Activated CD4-positive, CD25-positive, alpha-beta regulatory T cell treated with anti-CD3 and anti-CD28 coated beads, Interleukin-2, amount 50 U/mL, for 16 hours (primary cell): ENCODE results near the gene MT3.
A peak's percentile ranks its signal among the peaks of the same experiment; 100 is the strongest.

Source experiments
- DNase-seq: peaks from one replicate; pipeline ENCODE4 v3.0.0-alpha.2; 2020; ENCODE audit warnings: low read depth, low spot score

Gene MT3

GRCh38 chr16:56589141-56590039 lies at the start of gene MT3:
MT3 (plus strand) TSS chr16:56589528; CDS start chr16:56589591, 63 bp downstream.
- no peak for DNase-seq

GRCh38 chr16:56539656-56540055 lies 49.7 kb upstream of the MT3 start:
- no peak for DNase-seq

- DNase-seq: no peak
Measured at GRCh38 chr16:56542039-56542438, 47.3 kb upstream of the MT3 start.

DNA sequence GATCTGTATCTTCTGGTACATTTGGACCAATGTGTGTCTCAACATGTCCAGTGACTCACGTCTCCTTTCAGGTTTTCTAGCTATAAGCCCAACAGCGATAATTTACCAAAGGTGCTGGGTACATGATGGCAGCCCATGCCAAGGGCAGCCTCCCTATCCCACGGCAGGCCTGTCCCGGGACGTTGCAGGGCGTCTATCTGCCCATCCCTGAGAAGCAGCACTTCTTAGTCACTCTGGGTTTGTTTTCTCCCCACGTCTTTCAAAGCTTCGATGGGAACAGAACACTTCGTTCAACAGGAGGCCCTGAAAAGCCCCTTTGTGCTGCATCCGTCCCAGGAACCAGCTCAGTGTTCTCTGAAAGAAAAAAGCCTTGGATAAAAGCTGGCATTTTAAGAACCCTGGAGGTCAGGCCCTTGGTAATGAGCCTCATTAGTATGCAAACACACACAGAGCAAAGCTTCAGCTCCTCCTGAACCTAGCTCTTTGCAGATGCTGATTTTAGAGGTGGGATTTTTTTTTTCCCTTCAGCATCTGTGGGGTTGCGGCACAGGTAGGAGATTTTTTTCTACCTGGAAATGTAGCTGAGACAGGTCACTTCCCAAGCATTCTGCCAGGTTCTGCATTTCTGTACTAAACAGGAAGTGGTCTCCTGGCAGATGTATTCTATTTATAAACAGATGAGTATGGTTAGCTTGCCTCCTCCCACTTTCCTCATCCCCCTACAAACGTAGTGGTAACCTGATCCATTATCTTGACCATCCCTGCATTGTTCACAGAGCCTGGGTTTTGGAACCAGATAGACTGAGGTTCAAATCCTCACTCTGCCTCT lies 42.0 kb upstream of the MT3 start:
- DNase-seq: no peak

- no peak for DNase-seq
Measured at GRCh38 chr16:56547949-56548567, 41.3 kb upstream of the MT3 start.

GRCh38 chr16:56549161-56549560 lies 40.2 kb upstream of the MT3 start:
- no peak for DNase-seq

- DNase-seq: no peak
Measured at GRCh38 chr16:56549744-56550385, 39.5 kb upstream of the MT3 start.

DNA sequence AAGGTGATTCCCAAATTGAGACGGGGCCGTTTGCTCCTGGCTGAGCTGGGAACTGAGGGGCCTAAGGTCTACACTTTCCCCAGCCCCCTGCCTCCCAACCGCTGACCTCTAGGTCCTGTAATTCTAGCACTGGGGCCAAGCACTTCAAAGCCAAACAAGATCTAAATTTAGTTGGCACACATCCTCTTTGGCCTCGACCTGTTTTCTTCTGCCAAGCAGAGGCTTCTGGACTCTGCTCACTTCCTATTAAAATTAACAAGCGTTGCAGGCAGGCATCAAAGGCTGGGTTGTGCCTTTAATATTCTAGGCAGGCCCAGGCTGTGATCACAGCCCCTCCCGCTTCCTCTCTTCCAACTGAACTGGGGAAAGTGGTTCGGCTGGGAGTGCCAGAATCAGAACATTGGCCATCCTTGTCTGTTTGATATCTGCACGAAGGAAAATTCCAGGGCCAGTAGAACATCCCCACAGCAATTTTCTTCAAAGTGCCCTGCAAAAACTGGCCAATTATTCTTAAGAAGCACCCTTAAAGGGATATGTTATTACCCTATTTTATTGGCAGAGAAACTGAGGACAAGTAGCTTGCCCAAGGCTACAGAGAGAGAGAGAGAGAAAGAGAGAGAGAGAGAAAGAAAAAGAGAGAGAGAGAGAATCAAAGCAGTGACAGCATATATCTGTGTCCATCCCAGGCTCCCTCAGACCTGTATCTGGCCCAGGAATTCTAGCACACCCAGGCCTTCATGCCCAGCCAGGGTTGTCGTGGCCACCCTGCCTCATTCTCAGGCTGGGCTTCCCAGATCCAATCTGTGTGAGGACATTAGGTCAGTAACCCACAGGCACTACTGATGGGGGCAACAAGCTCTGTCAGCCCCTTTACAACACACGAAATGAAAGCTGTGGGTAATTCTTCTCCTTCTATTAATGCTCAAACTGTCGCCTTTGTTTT lies 37.3 kb upstream of the MT3 start:
- no peak for DNase-seq

DNA sequence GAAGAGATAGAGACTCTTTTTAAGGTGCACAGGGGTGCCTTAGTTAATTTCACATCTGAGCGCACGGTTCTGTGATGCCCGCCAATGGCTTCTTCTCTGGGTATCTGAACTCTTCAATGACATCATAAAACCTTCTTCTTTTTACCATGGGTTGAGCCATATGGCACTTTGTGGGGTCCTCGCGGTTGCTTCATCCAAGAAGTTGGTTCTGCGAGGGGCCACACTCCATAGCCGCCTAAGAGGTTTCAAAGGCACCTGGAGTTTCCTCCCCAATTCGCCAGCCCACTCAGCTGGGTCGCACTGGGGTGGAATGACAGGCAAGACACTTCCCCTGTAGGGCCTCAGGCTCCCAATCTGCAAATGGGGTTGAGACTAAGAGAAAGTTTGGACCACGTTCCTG lies 34.9 kb upstream of the MT3 start:
- DNase-seq: no peak

- DNase-seq: no peak
Measured at GRCh38 chr16:56558024-56558747, 31.1 kb upstream of the MT3 start.

- DNase-seq: no peak
Measured at GRCh38 chr16:56559109-56559508, 30.2 kb upstream of the MT3 start.

DNA sequence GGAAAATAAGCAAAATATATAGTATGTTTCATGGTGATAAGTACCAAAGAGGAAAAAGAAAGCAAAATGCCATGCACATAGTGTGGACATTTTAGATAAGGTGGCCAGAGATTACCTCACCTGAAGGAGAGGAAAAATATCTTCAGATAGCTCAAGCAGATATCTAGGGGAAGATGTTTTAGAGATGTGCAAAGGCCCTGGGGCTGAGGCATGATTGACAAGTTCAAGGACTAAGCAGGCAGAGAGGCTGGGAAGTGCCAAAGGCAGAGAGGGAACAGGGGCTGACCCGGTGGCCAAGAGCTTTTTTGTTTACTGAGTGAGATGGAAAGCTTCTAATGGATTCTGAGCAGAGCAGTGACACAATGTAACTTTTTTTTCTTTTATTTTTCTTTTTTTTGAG lies 28.9 kb upstream of the MT3 start:
- no peak for DNase-seq

- DNase-seq: no peak
Measured at GRCh38 chr16:56561126-56561525, 28.2 kb upstream of the MT3 start.

- DNase-seq: no peak
Measured at GRCh38 chr16:56564793-56565477, 24.4 kb upstream of the MT3 start, which contains the start of gene MT4. MT4 (plus strand) TSS chr16:56565073; CDS start chr16:56565129, 56 bp downstream.

- DNase-seq: no peak
Measured at GRCh38 chr16:56569971-56570370, 19.4 kb upstream of the MT3 start.

- no peak for DNase-seq
Measured at GRCh38 chr16:56571525-56571924, 17.8 kb upstream of the MT3 start.

- DNase-seq: no peak
Measured at GRCh38 chr16:56574625-56575024, 14.7 kb upstream of the MT3 start.

- peak; percentile 77 for DNase-seq
Measured at GRCh38 chr16:56576585-56577299, 12.6 kb upstream of the MT3 start.

- no peak for DNase-seq
Measured at GRCh38 chr16:56577300-56577625, 12.1 kb upstream of the MT3 start.
